ENCODE measurements around the gene BEST2.

DNA sequence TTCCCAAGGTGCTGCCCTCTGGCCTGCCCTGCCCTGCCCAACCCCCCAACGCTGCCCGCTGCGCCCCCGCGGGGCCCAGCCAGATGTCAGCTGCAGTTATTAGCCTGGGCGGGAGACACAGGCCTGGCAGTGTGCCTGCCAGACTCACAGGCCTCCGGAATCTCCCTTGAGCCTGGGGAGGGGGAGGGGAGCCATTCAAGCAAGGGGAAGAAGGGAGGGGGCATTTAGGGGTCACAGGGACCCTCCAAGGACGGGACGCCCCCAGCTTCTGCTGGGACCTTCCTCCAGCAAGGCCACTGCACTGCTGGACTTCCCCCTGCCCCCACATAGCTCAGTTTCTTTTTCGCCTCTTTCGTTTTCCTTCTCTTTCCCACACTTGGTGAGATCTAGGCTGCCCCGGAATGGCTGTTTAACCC lies 37.1 kb downstream of the BEST2 start:
- TF ChIP-seq, protein P1, sequence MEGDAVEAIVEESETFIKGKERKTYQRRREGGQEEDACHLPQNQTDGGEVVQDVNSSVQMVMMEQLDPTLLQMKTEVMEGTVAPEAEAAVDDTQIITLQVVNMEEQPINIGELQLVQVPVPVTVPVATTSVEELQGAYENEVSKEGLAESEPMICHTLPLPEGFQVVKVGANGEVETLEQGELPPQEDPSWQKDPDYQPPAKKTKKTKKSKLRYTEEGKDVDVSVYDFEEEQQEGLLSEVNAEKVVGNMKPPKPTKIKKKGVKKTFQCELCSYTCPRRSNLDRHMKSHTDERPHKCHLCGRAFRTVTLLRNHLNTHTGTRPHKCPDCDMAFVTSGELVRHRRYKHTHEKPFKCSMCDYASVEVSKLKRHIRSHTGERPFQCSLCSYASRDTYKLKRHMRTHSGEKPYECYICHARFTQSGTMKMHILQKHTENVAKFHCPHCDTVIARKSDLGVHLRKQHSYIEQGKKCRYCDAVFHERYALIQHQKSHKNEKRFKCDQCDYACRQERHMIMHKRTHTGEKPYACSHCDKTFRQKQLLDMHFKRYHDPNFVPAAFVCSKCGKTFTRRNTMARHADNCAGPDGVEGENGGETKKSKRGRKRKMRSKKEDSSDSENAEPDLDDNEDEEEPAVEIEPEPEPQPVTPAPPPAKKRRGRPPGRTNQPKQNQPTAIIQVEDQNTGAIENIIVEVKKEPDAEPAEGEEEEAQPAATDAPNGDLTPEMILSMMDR (conservative IDR thresholded peaks at IDR 0.05; ENCODE audit: low read length): no peak
- TF ChIP-seq EZH2phosphoT487 (IDR thresholded peaks at IDR 0.05; ENCODE audit: borderline replicate concordance): no peak

All from Loucy (cell line).